ENCODE measurements around the gene LILRB2.
"Not testable (repeated sequence)": the region's sequence is repeated elsewhere in the genome, so short reads cannot be mapped to it uniquely, and the experiment has no call there.

LILRB2 gene

DNA sequence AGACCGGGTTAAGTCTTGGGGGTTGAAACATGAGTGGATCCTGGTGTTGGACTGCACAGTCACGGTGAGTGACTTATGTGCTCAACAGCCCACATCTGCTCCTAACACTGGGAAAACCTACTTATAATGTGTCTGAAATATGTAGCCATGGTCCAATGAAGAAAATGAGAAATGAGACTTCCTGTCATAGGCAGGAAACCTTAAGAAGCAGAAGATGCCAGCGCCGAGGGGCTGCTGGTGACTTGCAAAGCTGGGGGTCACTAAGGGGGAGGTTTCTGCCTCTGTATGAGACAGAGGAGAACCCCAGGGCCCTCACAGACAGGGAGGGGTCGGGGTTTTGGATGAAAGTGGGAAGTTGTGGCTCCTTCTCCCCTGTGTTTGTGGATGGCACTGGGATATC is 8.7 kb downstream of the LILRB2 start:
- DNase-seq (ENCODE audit: low read depth): not testable (repeated sequence)

DNA sequence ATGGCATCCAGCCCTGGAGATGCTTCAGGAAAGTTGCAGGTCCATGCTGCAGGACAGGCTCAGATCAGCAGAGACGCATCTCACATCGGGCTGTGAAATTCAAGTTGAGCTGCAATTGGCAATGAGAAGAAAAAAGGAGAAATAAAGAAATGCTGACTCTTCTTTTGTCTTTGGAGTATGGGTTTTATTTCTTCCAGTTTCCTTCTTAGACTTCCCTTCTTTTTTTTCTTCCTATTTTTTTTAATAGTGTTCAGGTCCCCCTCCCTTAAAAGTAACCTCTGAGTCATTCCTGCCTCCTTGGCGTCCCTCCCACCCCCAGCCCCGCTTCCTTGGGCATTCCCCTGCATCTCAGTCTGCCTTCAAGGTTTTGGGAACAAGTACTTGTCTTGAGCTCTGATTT is 9.3 kb downstream of the LILRB2 start:
- DNase-seq (ENCODE audit: low read depth): not testable (repeated sequence)

DNA sequence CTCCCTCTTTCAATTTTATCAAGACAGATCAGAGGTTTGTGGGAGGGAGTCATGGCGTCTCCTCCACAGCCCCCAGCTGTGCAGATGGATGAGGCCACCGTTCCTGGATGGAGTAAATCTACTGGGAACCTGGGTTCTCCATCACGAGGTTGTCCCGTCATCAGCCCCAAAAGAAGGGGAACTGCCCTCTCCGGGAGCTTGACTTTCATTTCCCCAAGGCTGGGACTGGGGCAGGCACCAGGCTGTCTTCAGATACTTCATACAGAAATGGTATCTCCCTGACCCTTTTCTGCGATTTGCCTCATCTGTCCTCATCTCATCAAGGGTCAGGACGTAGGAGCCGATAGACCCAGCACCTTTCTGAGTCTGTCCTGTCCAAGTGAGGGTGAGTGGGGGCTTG is 9.8 kb downstream of the LILRB2 start:
- no peak for DNase-seq (ENCODE audit: low read depth)

DNA sequence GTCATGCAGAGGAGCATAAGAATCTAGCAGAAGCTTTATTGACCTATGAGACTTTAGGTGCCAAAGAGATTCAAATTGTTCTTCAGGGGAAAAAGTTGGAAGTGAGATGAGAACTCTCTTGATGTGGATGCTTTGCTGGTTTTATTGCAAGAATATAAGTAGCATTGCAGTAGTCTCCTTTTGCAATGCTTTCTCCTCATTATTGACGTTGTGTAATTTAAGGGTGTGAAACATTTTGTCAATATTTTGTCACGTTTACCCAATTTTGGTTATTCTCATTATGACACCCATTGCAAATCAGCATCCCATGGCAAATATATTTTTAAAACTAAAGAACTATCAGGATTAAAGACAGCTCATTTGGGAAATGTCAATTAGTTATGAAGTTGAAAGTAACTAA is 12.0 kb downstream of the LILRB2 start:
- no peak for DNase-seq (ENCODE audit: low read depth)

DNA sequence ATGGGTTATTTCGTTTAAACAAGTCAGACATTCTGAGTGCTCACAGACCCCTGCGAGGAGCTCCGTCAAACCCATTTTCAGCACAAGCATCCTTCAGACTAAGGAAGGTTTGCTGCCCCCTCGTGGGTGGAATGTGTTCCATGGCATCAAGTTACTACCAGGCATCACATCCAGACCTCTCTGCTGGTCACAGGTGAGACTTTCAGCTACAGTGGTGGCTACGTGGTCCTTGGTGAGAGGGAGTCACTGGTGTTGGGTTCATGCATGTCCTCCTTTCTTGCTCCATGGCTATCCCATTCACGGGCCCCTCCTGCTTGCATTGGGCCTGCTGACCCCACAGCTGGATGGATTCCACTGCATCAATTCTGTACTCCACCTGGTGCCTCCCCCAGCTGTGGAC is 14.8 kb downstream of the LILRB2 start:
- peak; percentile 63 for DNase-seq (ENCODE audit: low read depth)

DNA sequence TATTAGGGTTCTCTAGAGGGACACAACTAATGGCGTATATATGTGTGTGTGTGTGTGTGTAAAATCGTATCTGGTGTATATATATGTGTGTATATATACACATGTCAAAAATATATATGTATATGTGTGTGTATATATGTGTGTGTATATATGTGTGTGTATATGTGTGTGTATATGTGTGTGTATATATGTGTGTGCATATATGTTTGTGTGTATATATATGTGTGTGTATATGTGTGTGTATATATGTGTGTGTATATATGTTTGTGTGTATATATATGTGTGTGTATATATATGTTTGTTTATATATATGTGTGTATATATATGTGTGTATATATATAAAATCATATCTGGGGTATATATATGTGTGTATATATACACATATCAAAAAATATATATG is 18.4 kb downstream of the LILRB2 start:
- no peak for DNase-seq (ENCODE audit: low read depth)

DNA sequence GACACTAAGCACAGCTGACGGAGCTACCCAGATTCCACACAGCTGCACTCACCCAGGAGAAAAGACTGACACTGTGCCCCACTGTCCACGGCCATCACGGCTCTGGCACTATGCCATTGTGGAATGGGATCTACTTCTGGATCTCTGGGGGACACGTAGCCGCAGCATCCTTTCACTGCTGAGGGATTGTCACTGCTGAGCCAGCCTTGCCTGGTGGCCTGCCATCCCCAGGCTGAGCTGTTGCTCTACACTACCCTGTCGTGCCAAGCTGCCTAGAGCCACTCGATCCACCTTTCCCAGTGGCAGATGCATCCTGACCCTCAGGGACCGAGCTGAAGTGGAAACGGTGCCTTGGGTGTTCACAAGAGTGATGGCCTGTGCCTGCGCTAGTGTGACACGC is 18.8 kb downstream of the LILRB2 start:
- no peak for DNase-seq (ENCODE audit: low read depth)

DNA sequence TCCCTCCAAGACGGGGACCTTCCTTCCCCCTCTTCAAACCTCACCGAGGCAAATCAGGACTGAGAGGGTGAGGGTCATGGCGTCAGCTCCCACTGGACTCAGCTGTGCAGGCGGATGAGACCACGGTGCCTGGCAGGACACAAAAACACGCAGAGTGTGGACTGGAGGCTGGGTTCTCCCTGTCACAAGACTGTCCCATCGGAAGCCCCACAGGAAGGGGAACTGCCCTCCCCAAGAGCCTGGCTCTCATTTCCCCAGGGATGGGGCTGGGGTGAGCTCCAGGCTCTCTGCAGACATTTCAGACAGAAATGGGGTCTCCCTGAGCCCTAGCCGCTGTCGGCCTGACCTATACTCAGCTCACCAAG is 23.8 kb downstream of the LILRB2 start, which contains the start of gene LILRB5:
TSS of gene LILRB5 (minus strand) at position 158 of the 365 bp plus-strand sequence. CDS start at position 78, 80 bp downstream.
- DNase-seq (ENCODE audit: low read depth): no peak

DNA sequence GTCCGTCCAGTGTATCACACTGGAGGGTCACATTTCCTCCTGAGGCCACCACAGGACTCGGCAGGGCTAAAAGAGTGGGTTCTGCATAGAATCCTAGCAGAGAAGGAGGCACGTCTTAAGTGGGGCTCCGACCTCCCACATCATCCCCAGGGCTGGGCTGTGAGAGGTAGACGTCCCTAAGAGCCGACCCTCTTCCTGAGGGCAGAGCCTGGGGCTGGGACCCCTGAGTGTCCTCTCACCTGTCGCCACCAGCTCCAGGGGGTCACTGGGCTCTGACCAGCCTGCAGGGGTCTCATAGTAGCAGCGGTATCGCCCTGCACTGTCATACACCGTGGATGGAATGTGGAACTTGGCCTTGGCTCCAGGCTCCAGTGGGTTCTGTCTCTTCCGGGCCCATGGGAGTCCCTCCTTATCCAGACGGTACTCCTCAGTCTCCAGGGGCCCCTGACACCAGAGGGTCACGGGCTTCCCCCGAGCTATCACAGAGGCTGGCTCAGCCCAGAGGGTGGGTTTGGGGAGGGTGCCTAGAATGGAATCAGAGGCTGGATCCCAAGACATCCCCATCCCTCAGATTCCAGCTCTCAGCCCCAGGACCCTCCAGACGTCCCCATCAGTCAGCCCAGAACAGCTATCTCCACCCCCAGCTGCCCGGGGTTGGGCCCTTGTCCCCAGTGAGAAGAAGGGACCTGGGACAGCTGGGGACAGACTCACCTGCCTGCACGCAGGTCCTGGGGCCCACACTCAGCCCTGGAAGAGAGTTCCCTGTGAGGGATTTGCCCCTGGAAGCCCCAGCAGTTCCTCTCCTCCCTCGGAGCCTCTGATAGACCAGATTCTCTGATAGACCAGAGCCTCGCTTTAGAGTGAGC is 24.4 kb downstream of the LILRB2 start:
- no peak for DNase-seq (ENCODE audit: low read depth)

DNA sequence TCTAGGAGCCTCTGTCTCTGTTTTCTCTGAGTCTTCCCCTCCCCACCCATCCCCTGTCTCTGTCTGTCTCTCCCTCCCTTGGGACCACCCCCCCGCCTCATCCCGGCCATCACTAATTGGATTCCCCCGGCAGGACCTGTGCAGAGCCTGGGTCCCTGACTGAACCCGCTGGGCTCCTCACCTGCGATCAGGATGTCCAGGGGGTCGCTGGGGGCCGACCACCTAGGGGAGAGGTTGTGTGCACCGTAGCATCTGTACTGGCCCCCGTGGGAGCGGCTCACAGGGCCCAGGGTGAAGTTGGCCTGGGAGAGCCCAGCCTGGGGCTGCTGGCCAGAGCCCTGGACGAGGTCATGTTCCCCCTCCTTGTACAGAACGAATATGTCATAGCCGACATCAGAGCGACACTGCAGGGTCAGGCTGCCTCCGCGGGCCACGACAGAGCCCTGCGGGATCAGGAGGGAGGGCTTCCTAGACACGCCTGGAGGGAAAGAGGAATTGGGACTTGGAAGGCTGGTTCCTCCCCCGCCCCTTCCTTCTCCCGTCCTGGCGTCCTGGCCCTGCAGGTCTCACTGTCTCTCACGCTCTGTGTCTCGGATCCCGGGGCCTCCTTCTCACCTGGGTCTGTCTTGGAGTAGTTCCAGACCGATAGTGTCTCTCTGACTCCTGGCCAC is 25.7 kb downstream of the LILRB2 start:
- no peak for DNase-seq (ENCODE audit: low read depth)

DNA sequence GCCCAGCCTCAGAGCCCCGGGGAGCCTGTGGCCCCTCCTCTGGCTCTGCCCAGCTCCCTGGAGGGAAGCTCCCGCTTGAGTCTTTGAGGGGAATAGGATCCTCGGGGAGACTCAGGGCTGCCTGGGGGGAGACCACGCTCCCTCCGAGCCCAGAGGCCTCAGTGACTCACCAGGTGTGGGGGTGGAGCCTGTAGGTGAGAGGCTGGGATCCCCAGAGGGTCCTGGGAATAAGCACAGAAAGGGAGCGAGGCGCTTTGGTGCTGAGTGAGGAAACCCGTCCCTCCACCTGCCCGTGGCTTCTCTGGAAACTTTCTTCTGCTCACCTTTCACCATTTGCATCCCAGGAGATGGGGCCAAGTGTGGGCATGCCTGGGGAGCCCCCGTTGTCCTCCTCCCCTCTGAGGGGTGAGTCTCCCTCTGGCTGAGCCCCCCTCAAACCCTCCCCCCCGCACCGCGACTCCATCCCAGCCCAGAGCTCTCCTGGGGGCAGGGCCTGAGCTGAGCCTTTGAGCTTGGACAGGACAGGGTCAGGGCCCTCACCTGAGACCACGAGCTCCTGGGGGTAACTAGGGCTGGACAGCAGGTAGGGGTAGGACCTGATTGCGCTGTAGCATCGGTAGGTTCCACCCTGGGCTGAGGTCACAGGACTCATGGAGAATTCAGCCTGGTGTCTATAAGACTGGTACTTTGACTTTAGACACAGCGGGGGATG is 26.6 kb downstream of the LILRB2 start:
- no peak for DNase-seq (ENCODE audit: low read depth)

DNA sequence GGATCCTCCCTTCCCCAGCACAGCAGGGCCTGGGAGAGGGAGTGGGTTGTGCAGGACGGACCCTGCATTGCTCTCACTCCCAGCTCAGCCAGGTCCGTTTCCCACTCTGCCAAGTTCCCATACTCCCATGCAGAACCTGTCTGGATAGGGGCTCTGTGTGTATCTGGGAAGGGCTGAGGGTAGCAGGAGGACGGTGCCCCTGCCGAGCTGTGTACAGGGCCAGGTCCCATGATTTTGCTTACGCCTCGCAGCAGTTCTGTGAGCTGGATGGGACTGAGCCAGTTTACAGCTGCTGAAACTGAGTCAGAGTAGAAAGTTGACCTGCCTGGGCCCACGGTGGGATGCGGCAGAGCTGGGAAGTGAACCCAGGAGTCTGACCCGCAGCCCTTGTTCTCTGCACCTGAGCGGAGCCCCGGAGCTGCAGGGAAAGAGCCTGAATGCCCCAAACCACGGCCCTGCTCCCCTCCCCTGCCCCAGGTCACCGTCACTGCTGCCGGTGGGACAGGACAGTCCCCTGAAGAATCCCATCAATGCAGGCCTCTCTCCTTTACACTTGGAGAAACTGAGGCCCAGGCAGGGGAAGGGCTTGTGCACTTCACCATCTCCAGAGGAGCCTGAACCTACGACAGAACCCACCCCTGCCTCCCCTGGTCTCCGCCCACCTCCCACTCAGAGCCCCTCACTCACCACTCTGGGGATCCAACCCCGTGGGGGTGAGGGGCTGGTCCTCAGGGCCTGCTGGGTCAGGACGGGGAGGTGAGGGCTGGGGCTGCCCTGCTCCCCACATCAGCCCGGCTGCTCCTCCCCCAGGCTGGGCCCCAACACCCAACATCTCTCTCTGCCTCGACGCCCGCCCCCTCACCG is 27.3 kb downstream of the LILRB2 start:
- no peak for DNase-seq (ENCODE audit: low read depth)

DNA sequence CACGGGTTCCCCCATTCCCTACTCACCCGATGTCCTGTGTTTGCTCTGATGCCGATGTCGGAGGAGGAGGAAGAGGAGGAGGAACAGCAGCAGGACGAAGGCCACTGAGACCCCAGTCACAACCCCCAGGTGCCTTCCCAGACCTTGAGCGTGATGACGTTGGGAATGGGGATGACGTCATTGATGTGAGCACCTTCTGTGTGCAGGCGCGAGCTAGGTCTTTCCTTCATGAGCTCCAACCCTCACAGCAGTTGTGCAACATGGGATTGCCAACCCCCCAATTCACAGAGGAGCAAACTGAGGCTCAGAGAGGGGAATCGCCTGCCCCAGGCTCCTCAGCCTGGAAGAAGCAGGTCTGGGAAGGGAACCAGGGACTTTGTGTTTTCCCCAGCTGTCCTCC is 28.1 kb downstream of the LILRB2 start:
- no peak for DNase-seq (ENCODE audit: low read depth)

DNA sequence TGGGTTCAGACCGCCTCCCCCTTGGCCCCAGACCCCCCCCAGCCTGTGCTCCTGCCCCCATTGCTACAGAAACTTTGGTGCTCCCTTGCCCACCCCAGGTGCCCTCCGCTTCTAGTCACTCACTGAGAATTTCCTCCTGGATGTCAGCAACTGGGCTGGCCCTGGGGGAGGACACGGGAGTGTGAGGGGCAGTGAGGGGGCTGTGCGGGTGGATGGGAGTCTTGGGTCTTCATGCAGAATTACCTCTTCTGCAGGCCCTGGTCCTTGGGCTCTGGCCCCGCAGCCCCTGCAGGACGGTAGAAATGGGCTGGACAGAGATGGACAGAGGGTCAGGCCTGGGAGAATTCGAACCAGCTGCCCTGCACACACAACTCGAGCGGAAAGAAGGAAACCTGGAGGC is 28.7 kb downstream of the LILRB2 start:
- no peak for DNase-seq (ENCODE audit: low read depth)

DNA sequence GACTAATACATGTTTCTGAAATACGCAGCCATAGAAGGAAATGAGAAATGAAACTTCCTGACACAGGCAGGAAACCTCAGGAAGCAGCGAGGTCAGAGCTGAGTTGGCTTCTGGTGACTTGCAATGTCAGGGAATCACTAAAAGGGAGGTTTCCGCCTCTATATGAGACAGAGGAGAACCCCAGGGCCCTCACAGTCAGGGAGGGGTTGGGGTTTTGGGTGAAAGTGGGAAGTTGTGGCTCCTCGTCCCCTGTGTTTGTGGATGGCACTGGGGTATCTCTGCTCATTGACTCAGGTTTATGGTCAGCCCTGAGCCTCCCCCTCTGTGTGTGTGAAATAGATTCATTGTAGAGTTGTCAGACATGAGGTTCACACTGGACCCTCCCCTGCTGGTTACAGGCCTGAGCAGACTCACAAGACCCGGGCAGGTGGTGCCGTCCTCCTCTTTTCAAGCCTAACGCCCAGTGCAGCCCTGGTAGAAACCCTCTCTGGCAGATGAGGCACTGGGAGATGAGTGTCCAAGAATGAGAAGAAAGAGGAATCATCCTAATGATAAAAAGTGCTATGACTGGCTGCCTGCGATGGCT is 32.8 kb downstream of the LILRB2 start:
- peak; percentile 32 for DNase-seq (ENCODE audit: low read depth)

DNA sequence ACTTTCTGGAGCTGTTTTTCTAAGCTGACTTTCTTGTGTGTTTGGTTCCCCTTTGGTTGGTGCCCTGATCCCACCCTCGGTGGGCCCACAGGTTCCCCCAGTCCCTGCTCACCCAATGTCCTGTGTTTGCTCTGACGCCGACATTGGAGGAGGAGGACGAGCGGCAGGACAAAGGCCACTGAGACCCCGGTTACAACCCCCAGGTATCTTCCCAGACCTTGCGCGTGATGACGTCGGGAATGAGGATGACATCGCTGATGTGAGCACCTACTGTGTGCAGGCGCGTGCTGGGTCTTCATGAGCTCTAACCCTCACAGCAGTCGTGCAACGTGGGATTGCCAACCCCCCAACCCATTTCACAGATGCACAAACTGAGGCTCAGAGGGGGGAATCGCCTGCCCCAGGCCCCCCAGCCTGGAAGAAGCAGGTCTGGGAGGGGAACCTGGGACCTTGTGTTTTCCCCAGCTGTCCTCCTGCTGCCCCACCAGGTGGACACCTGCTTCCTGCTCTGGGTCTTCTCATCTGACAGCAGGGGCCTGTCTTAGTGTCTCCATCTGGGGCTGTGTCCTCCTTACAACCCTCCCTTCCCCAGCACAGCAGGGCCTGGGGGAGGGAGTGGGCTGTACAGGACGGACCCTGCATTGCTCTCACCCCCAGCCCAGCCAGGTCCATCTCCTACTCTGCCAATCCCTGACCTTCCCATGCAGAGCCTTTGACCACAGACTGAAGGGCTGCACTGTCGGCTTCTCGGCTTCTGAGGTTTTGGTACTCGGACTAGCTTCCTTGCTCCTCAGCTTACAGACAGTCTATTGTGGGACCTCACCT is 33.6 kb downstream of the LILRB2 start:
- DNase-seq (ENCODE audit: low read depth): no peak

DNA sequence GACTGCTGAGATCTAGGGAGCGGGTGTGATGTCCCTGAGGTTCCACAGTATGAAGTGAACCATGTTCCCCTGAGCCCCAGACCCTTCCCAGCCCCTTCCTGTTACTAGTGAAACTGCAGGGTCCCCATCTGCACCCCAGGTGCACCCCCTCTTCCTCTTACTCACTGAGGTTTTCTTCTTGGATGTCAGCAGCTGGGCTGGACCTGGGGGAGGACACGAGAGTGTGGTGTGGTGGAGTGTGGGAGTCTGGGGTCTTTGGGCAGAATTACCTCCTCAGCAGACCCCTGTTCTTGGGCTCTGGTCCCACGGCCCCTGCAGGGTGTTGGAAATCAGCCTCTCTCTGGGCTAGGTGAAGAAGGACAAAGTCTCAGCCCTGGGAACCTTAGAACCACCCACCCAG is 35.0 kb downstream of the LILRB2 start:
- DNase-seq (ENCODE audit: low read depth): no peak

DNA sequence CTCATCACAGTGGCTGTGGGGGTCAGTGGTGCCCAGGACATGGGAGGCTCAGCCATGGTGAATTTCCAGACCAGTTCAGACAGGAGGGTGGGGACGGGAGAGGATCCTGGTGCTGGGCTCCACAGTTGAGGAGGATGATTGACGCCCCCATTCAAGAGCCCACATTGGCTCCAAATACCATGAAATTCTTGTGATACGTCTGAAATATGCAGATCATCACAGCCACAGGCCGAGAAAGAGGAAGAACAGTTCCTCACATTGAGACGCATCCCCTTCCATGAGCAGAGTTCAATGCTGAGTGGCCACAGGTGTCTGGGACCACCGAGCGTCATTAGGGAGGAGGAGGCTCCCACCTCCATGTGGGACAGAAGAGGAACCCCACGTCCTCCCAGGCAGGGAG is 37.1 kb downstream of the LILRB2 start:
- DNase-seq (ENCODE audit: low read depth): not testable (repeated sequence)

DNA sequence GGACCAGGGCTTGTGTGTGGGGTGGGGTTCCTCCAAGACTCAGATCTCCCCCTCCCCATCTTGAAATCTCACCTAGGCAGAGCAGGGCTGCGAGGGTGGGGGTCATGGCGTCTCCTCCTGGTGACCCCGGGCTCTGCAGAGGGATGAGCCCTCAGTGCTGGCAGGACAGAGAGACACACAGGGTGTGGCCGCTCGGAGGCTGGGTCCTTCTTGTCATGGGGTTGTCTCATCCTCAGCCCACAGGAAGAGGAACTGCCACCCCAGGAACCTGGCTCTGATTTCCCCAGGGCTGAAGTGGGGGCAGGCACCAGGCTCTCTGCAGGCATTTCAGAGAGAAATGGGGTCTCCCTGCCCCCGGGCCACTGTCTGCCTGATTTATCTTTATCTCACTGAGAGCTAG is 38.3 kb downstream of the LILRB2 start, which contains the start of gene LILRA6:
TSS of gene LILRA6 (minus strand) at position 145 of the 400 bp plus-strand sequence.
- DNase-seq (ENCODE audit: low read depth): not testable (repeated sequence)

DNA sequence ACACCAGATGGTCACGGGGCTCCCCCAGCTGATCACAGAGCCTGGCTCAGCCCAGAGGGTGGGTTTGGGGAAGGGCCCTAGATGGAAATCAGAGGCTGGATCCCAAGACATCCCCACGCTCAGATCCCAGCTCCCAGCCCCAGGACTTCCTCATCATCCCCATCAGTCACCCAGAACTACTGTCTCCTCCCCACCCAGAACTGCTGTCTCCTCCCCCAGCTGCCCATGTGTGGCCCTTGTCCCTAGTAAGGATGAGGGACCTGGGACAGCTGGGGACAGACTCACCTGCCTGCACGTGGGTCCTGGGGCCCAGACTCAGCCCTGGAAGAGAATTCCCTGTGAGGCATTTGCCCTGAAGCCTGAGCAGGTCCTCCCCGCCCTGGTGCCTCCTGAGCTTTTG is 38.7 kb downstream of the LILRB2 start:
- not testable (repeated sequence) for DNase-seq (ENCODE audit: low read depth)
